Measurements from ENCODE around the gene TRAF7. TPM values are rescaled to one million over a fixed set of nuclear protein-coding genes. Genes with fewer than 3 reads are reported as not detected.

TRAF7 gene
- total and polyA plus RNA-seq, 2 of the 8 experiments (the other 6 are each of a cell fraction or from before 2014, with no cell fraction given) = 96.8 to 148 TPM

GRCh38 chr16:2155091-2155950 lies at the start of gene TRAF7 (continued):
- TF ChIP-seq KDM5A (IDR thresholded peaks at IDR 0.05; ENCODE audit: low read length) (no peak), RAD21 (IDR thresholded peaks at IDR 0.05 in 1 of 2, conservative IDR thresholded peaks at IDR 0.05 in 1 of 2; ENCODE audit: low read depth in 2 of 2, low read length in 2 of 2) (no peak), KDM1A (IDR thresholded peaks at IDR 0.05; ENCODE audit: borderline replicate concordance, low read length) (no peak), ATF3 (IDR thresholded peaks at IDR 0.05; ENCODE audit: insufficient read depth, low read depth, low read length) (0 out of 2 replicates have a peak, but pooled peaks have one; percentile 57), JUN (IDR thresholded peaks at IDR 0.05; ENCODE audit: low read depth, low read length) (no peak), TEAD4 (IDR thresholded peaks at IDR 0.05; ENCODE audit: low read depth, low read length) (no peak), TBP (IDR thresholded peaks at IDR 0.05; ENCODE audit: low read depth, low read length) (peak; percentile 99), GTF2F1 (IDR thresholded peaks at IDR 0.05; ENCODE audit: borderline replicate concordance, low read depth, low read length) (peak; percentile 97), POLR2A (IDR thresholded peaks at IDR 0.05; ENCODE audit: control extremely low read depth in 1 of 2, low read depth in 2 of 2, low read length in 2 of 2) (peak in 1 of 2 experiments; percentile 100; a peak in 2 of 3 replicates), RBBP5 (IDR thresholded peaks at IDR 0.05; ENCODE audit: borderline replicate concordance, low read depth, low read length) (no peak), HDAC2 (IDR thresholded peaks at IDR 0.05; ENCODE audit: borderline replicate concordance in 1 of 2, low read depth in 2 of 2, low read length in 2 of 2) (peak in 1 of 2 experiments; percentile 89; a peak in 1 of 4 replicates), SIX5 (IDR thresholded peaks at IDR 0.05; ENCODE audit: low read depth, low read length) (peak; percentile 92), CBX5 (IDR thresholded peaks at IDR 0.05; ENCODE audit: low read depth, low read length) (no peak), SP2 (IDR thresholded peaks at IDR 0.05; ENCODE audit: low read length) (peak; percentile 56), BRCA1 (IDR thresholded peaks at IDR 0.05; ENCODE audit: low read depth, low read length) (no peak), PHF8 (conservative IDR thresholded peaks at IDR 0.05; ENCODE audit: low read depth, low read length) (peak; percentile 95), MAX (IDR thresholded peaks at IDR 0.05) (peak; percentile 87), CREB1 (IDR thresholded peaks at IDR 0.05) (peak; percentile 89), SUZ12 (IDR thresholded peaks at IDR 0.05; ENCODE audit: low read length) (no peak)
